GM21825 (cell line): ENCODE measurements around the gene RASSF5.

Experiments used
- ATAC-seq: cut with Tn5 transposase; IDR thresholded peaks from one replicate; pipeline ENCODE4 v1.9.1; 2021; ENCODE audit warnings: mild to moderate bottlenecking, moderate library complexity; ENCODE audit not compliant: unreplicated experiment

The RASSF5 gene

DNA sequence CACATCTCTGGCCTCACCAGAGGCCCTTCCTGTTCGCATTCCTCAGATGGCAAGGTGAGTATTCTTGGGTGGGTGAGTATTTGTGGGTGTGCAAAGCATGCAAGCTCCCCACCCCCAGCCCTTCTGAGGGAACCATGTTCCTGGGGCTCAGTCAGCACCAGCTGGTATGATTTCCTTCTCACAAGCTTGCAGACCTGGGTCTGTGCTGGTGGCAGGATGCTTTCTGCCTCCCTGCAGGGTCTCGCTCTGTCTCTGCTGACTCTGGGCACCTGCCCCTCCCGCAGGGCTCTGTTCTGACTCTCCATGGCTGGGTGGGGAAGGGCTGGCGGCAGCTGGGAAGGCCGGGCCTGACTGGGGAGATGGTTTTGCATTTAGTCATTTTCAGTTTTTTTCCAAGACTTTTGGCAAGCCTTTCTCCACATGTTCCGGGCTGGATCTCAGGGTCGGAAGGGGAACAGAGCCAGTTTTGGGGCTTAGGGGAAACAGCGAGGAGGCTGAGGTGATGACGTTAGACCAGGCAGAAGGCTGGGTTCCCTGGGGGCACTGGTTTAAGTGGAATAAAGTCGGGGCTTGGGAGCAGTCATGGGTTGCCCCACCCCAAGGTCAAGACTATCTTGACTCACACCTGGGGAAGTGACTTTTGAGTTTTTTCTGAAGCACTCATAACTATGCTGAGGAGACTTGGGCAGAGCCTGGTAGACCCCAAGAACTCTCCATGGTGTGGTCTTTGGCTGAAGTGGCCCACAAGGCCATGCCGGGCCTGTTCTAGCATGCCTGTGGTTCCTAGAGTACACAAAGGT is 6.2 kb downstream of the RASSF5 start:
- no peak for ATAC-seq

DNA sequence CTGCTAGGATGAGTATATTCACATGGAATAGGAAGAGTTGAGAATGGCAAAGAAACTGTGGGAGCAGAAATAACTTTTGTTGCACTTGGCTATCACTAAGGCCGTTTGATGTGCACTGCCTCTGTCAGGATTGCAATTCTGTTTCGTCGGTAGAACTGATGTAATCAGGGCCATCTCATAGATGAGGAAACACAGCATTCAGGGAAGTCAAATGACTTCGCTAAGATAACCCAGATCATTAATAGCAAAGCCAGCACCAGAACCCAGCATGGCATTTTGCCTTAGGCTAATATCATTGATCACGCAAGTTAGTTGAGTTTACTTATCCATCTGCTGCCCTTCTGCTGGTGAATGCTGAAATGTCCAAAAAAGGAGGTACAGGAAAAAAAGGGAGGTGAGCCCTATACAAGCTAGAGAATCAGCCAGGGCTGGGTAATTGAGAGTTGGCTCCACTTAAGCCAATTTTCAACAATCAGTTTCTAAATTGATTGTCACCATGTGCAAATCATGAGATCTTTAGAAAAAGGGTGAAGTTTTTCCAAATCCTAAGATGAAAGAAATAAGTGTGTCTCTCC is 7.6 kb downstream of the RASSF5 start:
- ATAC-seq = no peak

DNA sequence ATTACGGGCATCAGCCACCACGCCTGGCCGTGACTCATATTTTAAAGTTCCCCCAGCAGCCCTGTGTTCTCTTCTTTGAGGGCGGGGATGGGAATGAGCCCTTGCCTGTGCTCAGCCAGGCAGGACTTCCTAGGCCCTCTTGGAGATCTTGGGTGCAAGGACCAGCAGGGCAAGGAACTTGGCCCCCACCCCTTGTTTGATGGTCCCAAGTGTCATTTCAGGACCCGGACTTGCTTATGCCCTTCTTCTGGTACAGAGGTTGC is 9.3 kb downstream of the RASSF5 start:
- no peak for ATAC-seq

- ATAC-seq = no peak
Observed at GRCh38 chr1:206517784-206518183, 10.5 kb downstream of the RASSF5 start.

GRCh38 chr1:206518206-206518605 is 10.9 kb downstream of the RASSF5 start:
- ATAC-seq = no peak

GRCh38 chr1:206518743-206519142 is 11.4 kb downstream of the RASSF5 start:
- no peak for ATAC-seq

- ATAC-seq = no peak
Observed at GRCh38 chr1:206521127-206521526, 13.8 kb downstream of the RASSF5 start.

DNA sequence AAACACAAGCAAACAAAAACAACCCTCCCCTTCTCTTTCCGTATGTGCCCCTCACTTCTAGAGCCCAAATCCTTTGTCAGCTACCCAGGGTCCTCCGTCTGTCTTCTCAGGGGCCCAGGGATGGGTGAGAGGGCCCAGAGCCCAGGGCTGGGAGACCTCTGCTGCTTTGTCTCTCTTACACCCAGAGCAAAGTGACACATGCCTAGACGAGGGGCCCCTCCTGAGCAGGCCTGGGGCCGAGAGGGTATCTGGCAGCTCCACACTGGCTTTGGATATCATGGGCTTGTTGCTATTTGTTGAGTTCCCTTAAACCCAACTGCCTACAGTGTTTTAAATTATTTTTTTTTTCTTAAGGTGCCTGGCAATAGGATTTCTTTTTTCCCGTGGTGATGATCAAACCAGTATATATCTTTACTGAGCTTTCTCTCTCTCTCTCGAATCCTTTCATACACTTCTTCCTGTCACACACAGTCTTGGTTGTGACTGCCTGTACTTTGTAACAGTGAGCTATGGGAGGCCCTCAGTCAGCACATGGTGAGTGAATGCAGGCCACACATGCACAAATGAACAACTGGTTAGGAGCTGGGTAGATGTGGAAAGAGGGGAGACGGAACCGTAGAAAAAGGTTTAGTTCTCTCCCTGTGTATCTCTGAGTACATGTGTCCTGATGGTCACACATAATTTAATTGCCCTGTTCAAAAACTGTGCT is 14.5 kb downstream of the RASSF5 start:
- no peak for ATAC-seq

GRCh38 chr1:206524739-206525364 is 17.5 kb downstream of the RASSF5 start:
- ATAC-seq = no peak

- ATAC-seq = no peak
Observed at GRCh38 chr1:206526064-206526911, 19.0 kb downstream of the RASSF5 start.

GRCh38 chr1:206529425-206529824 is 22.1 kb downstream of the RASSF5 start:
- no peak for ATAC-seq

GRCh38 chr1:206532368-206532767 is 25.0 kb downstream of the RASSF5 start:
- no peak for ATAC-seq

GRCh38 chr1:206534552-206534951 is 27.2 kb downstream of the RASSF5 start:
- ATAC-seq = no peak

DNA sequence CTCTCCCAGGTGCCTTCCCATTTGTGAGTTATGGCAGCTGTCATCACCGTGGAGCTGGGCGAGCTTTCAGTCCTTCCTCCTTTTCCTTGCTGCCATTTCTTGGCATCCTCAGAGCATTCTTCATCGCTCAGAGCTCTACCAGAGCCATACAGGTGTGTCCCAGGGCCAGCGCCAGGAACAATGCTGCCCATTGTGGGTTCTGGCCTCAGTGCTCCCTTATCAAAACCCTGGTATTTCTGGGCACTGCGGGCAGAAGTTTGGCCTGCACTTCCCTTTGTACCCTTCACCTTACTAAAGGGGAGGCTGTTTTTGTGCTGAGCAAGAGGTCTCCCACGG is 28.5 kb downstream of the RASSF5 start:
- no peak for ATAC-seq

GRCh38 chr1:206537141-206537540 is 29.8 kb downstream of the RASSF5 start:
- no peak for ATAC-seq

GRCh38 chr1:206538086-206538770 is 30.9 kb downstream of the RASSF5 start:
- no peak for ATAC-seq

GRCh38 chr1:206538901-206539640 is 31.7 kb downstream of the RASSF5 start:
- ATAC-seq = no peak

GRCh38 chr1:206540044-206540780 is 32.9 kb downstream of the RASSF5 start:
- no peak for ATAC-seq

- no peak for ATAC-seq
Observed at GRCh38 chr1:206541236-206541833, 34.0 kb downstream of the RASSF5 start.
